NCI-H82 treated with DMSO at 0.1 percent for 48 hours (cell line): ENCODE data around the gene ALDH1L1.

Source experiments
- DNase-seq: peaks from one replicate; lab custom pipeline; 2025; ENCODE audit not compliant: unreplicated experiment; lab: John Stamatoyannopoulos, UW

ALDH1L1 gene

DNA sequence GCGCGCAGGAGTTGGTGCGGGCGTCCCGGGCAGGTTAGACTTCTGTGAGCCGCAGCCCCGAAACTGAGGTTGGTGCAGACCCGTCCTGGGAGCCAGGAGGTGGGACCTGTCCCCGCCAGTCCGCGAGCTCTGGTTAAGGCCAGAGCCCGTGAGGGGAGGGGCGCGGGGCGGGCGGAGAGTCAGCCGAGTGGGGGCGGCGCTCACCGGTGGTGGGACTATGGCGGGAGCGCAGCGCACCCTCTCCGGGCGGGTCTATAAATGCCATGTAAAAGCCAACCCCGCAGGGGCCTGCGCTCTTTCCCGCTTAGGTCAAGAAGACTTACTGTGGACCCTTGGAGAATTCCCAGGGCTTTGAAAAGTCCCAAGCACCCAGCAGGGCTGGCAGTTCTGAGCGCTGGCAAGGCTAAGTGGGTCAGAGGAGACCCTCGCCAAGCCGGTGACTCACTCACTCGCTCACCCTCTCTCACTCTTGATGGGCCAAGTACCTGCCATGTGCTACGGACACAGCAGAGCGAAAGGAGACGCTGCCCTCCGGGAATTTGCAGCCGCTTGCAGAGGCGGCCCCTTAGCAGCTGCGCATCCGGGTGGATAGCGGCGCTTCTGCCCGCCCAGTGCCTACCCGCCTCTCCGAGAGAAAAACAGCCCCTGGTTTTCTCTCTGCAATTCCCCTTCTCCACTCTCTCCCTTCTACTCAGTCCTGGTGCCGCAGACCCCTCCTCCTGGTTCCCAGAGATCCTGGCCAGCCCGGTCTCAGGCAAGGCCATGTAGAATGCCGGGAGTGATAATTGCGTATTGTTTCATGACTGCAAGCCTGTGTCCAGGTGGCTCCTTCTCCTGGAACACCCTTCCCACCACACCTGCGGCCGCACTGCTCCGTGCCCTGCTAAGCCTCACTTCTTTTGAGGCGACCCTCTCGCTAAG is at the start of gene ALDH1L1:
ALDH1L1 (minus strand) TSS at position 110 of the 921 bp plus-strand sequence. CDS start 19,607 bp downstream, outside the sequence.
- DNase-seq, result no peak

DNA sequence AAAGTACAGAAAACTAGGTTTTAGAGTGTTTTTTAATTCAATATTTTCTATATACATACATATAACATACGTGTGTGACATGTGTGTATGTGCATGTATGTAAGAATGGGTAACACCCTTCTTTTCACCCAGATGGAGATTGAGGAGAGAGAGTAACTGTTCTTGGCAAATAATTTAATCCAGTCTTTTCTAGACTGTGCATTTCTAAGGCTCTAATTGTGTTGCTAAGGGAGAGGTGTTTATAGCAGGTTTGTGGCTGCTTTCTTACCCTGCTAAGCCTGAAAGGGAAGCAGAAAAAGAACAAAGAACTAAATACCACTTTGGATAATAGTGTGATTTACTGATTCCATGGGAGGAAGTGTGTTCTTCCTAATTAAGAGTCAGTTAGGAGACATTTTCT is 46.0 kb upstream of the ALDH1L1 start:
- DNase-seq, result no peak

DNA sequence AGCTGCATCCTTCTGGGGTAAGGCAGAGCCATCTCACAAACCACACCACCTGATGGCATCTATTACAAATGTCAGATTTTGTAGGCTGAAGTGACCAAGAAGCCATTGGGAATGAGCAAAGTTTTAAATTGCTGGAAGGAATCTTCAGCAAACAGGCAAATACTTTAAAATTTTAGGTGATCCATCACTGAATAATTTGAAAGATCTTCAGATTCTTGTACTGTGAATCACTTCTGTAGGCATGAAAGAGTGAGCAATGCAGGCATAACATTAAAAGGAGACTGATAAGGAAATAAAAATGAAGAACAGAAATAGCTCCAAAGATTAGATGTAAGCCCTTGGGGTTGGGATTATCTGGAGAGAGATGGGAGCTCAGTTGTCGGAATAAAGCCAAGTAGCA is 36.0 kb upstream of the ALDH1L1 start:
- DNase-seq, result no peak

DNA sequence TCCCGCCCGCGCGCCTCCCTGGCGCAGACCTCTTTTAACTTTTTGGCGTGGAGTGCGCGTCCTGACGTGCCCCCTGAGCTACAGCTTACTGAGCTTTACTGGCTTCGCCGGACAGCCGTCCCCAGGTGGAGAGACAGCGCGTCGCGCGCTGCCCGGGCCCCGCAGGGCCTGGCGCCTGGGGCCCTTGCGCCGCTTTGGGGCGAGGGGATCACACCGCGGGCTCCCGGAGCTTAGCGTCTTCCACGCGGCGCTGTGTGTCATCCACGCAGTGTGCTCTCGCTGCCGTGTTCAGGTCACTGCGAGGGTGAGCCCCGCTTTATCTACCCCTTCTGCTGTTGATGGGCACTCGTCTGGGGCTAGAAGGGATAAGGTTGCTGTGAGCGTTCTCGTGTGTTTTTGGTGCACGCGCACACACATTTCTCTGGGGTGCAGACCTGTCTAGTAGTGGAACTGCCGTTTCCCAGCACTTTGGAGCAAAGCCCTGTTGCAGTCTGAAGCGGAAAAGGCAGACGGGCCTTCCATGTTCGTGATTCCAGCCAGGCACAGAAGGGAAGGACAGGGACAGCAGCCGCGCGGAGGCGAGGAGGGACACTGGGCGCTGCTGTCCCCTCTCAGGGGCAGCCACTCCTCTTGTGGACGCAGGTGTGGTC is 33.1 kb upstream of the ALDH1L1 start:
- DNase-seq, result no peak

DNA sequence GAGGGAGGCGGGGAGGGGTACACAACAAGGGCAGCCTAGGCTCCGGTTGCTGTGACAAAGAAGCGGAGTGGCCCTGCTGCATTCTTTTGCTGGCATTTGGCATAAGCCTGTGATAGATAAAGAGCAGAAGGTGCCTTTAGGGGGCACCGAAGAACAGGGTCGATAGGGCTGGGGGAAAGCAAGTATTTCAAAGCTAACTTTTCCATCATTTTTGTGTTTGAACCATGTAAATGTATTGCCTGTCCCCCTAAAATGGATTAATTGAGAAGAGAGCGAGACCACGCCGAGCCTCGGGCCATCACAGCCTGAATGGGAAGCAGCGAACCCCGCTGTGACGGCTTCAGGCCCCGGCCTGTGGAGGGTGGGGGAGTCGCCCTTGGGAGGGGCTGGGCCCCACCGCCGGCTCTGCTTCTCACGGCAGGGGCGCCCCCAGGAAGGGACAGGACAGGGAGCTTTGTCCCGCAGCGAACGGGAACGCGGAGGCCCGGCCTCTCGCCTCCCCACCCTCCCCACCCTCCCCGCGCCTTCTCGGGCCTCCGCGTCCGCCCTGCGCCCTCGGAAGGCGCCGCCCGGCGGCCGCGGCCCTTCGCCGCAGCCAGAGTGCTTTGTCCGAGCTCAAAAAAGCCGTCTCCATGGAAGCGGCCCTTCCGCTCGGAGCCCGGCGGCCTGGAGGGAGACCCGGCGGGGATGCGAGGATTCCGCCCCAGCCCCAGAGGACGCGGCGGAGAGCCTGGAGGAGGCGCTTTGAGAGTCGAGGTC is 32.4 kb upstream of the ALDH1L1 start:
- no peak for DNase-seq

DNA sequence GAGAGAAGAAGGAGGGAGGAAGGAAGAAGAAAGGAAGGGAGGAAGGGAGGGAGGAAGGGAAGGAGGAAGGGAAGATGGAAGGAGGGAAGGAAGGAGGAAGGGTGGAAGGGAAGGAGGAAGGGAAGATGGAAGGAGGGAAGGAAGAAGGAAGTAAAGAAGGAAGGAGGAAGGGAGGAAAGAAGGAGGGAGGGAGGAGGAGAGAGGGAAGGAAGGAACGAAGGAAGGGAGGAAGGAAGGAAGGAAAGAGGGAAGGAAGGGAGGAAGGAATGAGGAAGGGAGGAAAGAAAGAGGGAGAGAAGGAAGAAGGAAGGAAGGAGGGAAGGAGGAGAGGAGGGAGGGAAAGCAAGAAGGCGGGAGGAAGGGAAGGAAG is 31.8 kb upstream of the ALDH1L1 start:
- no peak for DNase-seq

DNA sequence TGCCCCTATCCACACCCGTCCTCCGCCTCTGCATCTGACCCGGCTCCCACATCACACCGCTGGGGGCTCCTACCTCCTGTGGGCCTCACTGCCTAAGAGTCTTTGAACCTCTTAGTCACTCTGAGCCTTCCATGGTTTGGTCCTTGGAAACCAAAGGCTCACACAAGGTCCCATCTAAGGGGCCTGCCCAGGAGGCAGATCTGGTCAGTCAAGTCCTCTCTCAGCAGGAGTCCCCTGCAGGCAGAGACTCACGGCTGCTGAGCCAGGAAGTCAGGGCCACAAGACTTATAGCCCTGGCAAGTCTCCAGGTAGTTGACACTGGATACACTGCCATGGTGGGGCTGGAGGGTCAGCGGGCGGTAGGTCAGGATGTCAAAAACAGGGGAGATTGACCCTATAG is 31.2 kb upstream of the ALDH1L1 start:
- no peak for DNase-seq

DNA sequence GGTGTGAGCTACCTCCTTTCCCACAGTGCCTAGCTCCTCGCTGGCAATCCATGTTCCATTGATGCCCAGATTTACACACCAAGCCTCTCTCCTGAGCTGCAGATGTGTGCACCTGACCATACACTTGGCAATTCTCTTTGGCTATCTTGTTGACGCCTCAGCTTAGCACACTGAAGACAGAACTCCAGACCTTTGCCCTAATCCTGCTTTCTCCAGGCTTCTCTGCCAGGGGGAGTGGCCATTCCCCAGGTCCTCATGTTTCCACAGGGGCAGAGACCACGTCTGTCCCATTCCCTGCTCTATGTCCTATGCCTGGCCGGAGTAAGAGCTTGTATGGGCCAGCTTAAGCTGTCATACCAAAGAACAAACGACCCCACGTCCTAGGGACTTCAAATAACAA is 30.2 kb upstream of the ALDH1L1 start:
- DNase-seq, result no peak

DNA sequence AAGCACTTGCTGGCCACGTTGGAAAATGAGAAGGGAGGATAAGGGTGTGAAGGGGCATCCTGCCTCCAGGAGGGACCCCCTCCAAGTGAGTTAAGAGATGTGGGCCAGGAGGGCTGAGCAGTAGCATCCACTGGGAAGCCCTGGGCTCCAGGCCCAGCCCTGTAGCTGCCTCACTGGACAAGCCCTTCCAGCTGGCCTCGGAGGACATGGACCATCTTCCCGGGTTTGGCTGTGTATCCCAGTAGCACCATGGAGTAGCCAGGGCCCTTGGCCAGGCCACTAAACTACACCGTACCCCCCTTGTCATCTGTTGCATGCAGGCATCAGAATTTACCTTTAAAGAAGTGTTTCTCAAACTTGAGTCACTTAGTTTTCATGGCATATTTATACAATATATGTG is 29.4 kb upstream of the ALDH1L1 start:
- DNase-seq, result no peak

DNA sequence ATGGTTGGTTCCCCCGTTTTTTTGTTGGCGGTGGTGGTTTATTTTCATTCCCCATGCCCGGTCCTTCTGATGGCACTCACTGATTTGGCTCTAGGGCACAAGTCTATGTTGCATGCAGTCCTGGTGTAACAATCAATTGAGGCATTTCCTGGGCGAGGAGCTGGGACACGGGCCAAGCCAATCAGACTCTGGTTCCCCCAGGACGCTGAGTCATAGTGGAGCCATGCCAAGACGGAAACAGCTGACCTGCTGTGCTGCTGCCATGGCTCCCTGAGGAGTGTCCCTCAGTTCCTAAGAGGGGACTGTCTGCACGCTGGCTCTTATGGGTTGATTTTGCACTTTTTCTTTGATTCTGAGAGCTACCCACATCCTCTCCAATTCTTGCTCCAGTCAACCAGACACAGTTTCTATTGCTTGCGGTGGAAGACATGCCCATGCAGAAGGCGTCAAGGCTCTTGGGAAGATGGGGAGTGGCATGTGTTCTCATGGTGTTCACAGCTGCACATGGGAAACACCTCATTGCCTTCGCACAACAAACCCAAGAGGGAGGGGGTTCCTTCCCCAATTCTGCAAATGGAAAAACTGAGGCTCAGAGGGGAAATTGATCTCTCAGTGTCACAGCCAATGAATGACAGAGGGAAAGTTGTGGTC is 28.3 kb upstream of the ALDH1L1 start:
- no peak for DNase-seq

DNA sequence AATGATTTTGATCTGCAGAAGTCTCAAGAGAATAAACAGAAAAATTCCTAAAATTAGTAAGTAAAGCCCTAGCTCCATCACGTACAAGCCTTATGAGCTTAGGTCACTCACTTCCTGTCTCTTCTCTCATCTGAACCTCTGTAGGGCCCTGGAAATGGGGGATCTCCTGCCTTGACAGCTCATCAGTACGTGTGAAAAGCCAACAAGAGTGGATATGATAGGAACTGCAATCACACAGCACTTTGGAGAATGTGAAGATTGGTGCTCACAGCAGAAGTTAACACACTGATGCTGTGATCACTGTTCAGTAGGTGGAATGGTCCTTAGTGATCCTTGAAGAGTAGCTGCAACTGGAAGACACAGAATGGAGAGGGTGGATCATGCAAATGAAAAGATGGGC is 27.8 kb upstream of the ALDH1L1 start:
- no peak for DNase-seq

DNA sequence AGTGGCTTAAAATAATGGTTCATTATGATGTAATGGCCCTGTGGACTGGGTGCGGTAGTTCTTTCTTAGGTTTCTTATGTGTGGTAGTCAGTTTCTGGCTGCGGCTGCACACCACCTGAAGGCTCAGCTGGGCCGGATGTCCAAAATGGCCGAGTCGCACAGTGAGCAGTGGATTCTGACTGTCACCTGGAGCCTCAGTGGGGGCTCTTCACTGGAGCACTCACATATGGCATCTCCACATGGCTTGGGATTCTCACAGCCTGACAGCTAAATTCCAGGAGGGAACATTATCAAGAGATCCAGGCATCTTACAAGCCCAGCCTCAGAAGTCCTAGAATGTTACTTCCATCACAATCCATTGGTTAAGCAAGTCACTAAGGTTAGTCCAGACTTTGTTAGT is 26.8 kb upstream of the ALDH1L1 start:
- no peak for DNase-seq

DNA sequence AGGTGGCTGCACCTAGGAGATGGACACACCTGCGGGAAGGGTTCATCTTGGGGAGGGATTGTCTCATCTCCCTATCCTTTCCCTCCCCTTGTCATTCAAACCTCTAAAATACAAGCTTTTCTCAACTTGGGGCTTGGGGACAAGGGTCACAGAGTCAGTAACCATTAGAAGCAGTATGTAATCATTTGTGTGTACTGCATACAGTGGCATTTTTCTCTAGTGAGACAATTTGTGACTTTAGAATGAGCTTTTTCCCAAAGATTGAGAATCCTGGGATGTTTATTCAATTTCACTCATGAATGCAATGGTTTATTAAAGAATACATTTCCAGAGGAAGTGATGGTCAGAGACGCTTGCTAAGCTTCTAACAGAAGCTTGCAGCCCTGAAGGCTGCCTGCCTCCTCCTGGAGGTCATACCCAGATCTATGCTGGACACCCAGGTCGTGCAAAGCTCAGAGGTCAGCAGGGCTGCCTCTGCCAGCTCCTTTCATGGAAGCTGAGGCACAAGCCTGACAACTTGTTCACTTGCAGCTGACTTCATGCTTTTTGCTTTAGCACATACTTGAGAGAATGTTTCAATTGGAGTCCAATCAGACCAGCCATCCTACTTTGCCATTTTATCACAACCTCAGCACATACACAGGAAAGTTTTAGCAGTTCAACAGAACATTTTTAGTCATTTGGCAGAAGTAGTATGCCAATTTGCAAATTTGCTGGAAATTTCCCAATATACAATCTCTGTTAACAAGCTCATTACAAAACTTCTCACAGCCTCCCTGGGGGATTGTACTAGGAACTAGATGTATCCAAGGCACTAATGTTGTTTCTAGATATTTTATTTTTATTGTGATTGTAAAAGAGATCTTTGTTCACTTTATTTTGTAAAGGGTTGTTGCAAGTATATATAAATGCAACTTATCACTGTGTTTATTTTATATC is 25.6 kb upstream of the ALDH1L1 start:
- DNase-seq, result no peak

DNA sequence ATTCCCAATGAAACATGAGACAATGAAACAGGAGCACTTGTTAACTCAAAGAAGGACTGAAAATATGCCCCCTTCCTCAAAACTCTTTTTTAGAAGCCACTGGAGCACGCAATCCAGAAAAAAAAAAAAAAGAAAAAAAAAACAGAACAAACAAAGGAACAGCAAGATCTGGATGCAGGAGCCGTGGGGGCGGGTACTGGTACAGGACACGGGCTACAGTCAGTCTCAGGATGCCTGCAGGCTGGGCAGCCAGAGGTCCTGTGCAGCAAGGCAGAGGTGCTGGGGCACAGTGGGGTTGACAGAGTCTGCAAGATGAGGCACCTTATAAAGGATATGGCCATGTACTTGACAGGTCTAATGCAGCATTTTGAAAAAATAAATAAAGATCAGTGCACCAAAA is 22.3 kb upstream of the ALDH1L1 start:
- DNase-seq, result no peak

DNA sequence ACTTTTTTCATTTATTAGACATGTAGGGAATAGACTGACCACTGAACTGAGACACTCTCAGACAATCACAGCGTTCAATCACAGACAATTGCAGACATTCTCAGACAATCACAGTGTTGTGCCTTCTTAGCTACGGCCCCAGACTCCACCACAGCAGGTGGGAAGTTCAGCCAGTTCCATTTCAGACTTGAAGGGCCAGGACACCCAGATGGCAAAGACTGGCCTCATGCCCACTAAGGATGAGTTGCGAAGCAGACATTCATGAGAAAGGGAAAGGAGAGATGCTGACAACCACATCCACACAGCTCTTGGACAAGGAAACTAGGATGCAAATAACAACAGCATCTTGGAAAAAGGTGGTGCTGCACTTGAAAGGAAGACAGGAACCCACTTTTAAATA is 21.9 kb upstream of the ALDH1L1 start:
- DNase-seq, result no peak

DNA sequence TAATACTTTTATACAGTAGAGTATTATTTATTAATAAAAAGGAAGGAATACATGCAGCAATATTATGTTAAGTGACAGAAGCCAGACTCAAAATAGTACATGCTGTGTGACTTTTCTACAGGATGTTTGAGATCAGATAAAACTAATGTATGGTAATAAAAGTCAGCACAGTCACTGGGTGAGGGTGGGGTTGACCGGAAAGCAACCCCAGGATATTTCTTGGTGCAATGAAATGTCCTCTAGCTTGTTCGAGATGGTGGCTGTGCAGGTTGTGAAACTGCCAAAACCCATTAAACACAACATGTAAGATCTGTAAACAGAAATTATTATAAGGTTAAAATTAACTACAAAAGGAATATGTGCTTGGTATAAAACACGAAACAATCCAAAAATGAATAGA is 20.8 kb upstream of the ALDH1L1 start:
- no peak for DNase-seq

DNA sequence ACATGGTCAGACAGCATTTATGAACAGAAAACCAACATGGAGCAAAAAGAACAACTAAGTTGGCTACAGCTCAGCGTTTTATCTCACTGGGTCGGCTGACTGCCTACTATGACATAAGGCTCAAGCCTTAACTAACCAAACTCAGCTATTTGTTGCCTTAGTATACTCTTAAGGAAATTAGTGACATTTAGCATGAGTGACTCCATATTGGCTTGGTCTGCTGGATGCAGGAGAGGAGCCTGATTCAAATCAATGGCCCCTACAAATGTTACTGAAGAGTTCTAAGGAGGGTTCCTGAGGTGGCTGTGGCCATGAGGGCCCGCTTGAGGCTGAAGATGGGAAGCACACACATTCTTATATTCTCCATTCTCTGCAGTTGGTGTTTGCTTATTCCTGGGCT is 20.1 kb upstream of the ALDH1L1 start:
- DNase-seq, result no peak

DNA sequence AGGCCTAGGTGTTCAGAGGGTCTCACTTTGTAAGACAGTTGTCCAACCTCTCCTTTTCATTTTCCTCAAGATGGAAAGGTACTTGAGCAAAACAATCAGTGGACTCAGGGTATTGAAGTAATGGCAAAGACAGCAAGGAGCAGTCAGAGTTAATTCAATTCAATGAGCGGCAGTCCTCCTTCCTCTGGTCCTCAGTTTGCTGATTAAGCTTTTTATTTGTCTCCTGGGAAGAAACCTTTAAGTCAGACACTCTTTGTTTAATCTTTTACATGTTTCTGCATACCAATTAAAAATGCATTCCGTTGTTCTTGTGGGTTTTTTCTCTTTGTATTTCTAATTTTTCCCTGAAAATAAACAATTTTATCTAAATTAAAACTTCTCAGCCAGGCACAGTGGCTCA is 18.9 kb upstream of the ALDH1L1 start:
- no peak for DNase-seq

DNA sequence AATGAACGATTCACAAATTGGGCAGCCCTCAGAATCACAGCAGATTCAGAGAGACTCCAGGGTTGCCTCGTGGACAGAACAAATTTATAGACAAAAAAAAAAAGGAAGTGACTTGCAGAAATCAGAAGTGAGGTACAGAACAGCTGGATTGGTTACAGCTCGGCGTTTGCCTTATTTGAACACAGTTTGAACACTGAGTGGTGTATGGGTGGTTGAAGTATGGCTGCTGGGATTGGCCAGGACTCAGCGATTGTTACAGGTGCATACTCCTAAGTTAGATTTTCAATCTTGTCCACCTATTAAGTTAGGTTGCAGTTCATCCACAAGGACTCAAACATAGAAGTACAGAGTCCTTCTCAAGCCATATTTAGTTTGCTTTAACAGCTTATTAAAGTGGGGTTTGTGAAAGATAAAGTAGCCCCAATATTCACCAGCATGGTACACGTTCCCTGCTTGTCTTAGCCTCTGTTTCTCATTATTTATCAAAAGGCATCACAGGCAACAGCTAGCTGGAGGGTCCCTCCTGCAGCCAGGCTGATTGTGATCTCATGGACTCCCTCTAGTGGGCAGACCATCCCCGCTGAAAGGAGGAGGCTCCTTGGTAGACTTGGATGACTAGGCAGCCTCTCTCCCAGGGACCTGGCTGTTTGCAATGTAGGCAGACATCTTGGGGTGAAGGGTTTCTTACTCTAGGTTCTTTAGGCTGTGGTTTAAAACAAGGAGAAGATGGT is 17.6 kb upstream of the ALDH1L1 start:
- DNase-seq, result no peak

DNA sequence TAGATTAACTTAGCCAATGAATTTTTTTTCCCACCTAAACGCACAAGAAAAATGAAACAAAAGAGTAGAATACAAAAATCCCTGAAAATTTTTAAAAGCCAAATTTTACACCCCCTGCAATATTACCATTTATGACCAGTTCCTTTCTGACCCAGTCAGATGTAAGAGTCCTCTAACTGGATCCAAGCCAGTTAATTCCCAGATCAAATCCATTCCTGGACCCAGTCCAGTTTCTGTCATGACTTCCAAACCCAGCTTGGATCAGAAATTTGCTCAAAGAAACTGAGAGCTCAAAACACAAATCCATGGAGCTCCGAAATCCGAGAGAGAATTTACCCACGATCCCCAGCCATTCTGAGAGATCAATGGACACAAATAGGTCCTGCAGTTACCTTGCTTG is 17.0 kb upstream of the ALDH1L1 start:
- DNase-seq, result no peak
